Epithelial cell of proximal tubule (primary cell): ENCODE data around the gene MYT1. TPM values are rescaled to one million over a fixed set of nuclear protein-coding genes. Genes with fewer than 3 reads are reported as not detected.

Experiments used
- DNase-seq: peaks from one replicate; pipeline ENCODE4 v3.0.0-alpha.2; 2011; ENCODE audit warnings: low read depth
- H3K4me3 ChIP-seq: 2 replicates; pipeline ENCODE4 v1.5.1; 2011; ENCODE audit warnings: low read depth, mild to moderate bottlenecking, low read length
- CTCF ChIP-seq: conservative IDR thresholded peaks from 2 replicates; pipeline ENCODE4 v1.5.1; 2012; ENCODE audit warnings: low read depth, mild to moderate bottlenecking, low read length
- total RNA-seq: library from RNA; depleted of rRNA; stranded (reverse); fragments of >200 nt; gene quantifications from 2 replicates; pipeline ENCODE4 v1.2.3, GENCODE V29; 2015

The MYT1 gene
- total RNA-seq, 1 donor from 2014 or later, result not detected

GRCh38 chr20:64273109-64273508 is 108.9 kb downstream of the MYT1 start:
- no peak for DNase-seq
- TF ChIP-seq CTCF, result no peak
- no peak overlapping the region for H3K4me3 ChIP-seq

DNA sequence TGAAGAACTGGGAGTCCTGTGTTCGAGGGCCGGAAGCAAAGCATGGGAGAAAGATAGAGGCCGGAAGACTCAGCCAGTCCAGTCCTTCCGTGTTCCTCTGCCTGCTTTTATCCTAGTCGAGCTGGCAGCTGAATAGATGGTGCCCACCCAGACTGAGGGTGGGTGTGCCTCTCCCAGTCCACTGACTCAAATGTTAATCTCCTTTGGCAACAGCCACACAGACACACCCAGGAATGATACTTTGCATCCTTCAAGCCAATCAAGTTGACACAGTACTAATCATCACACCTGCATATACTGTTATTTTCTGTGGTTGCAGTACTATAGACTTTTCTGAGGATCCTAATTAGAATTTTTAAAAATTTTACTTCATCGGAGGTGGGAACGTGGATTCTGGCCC is 112.6 kb downstream of the MYT1 start:
- DNase-seq, result no peak

DNA sequence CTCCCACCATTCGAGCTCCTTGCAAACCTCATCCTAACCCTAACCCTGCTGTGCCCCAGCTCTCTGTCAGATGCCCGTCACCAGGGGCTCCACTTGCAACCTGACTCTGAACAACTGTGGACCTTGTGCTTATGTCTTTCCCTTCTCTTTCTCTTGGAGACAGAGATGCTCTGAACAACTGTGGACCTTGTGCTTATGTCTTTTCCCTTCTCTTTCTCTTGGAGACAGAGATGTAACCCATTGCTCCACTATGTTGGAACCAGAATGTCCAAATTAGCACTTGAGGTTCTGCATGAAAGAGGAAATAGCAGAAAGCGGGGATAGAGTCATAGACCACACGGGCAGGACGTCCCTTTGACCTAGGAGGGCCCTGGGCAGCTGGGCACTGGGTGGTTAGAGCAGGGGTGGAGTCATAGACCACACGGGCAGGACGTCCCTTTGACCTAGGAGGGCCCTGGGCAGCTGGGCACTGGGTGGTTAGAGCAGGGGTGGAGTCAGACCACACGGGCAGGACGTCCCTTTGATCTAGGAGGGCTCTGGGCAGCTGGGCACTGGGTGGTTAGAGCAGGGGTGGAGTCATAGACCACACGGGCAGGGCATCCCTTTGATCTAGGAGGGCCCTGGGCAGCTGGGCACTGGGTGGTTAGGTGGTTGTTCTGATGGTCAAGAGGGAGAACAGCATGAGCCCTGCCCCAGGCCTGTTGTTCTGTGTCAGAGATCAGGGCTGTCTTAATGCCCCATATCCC is 113.5 kb downstream of the MYT1 start:
- no peak overlapping the region for H3K4me3 ChIP-seq
- no peak for TF ChIP-seq CTCF
- no peak for DNase-seq

More for the DNA sequence above, 112.6 kb downstream of the MYT1 start:
- TF ChIP-seq CTCF, result no peak
- no peak overlapping the region for H3K4me3 ChIP-seq

GRCh38 chr20:64278317-64278681 is 114.0 kb downstream of the MYT1 start:
- no peak for TF ChIP-seq CTCF
- DNase-seq, result no peak
- H3K4me3 ChIP-seq, result no peak overlapping the region

DNA sequence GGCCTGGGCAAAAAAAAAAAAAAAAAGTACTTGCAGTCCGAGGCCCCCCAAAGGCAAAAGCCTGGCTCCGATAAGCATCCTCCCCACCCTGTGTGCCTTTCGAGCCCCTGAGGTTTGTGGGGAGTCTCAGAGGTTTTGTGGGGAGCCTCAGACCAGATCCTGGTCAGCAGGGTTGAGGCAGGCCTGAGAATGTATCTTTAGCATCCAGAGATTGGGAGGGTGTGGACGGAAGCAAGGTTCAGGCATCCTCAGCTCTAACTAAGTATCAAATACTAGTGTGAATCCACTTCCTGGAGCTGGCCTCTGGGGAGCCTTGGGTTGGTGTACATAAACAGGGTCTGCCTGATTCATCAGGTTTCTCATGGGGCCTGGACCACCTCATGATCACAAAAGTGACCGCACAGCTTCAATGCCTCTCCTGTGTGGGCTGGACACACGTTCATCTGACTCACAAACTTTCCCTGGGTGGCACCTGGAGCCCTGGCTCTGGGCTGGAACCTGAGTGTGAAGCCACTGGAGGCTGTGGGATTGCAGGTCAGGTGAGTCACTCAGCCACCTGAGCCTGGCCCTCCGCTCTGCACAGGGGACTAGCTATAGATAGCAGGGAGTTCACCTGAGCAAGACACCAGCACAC is 115.7 kb downstream of the MYT1 start:
- no peak overlapping the region for H3K4me3 ChIP-seq
- DNase-seq, result no peak
- no peak for TF ChIP-seq CTCF

- H3K4me3 ChIP-seq, result no peak overlapping the region
- no peak for TF ChIP-seq CTCF
- DNase-seq, result no peak
Measured at GRCh38 chr20:64280460-64280843, 116.2 kb downstream of the MYT1 start.

DNA sequence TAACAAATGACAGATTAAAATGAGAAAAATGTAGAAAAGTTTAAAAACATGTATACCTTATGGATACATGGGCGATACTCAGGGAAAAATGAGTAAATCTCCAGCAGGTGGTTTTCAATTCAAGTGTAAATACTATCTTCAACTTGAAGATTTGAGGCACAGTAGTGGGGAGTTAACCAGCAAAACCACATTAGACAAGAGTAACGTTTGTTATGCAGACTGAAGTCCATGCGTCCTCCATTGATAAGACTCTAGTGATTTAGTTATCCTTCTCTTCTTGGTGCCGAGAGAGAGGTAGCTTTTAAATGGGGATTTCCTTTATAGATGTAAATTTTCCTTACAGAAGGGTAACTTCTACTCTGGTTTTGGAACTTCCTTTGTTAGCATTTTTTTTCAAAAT is 119.4 kb downstream of the MYT1 start:
- DNase-seq, result no peak
- TF ChIP-seq CTCF, result no peak
- no peak overlapping the region for H3K4me3 ChIP-seq
